Glutamatergic neuron (in vitro differentiated cells): ENCODE data around the gene AK9. TPM values are rescaled to one million over a fixed set of nuclear protein-coding genes. Genes with fewer than 3 reads are reported as not detected.
A peak's percentile ranks its signal among the peaks of the same experiment; 100 is the strongest.
"Not testable (repeated sequence)": the region's sequence is repeated elsewhere in the genome, so short reads cannot be mapped to it uniquely, and the experiment has no call there.

ENCODE experiments used
- DNase-seq: peaks from one replicate; pipeline ENCODE4 v3.0.0; 2022
- H3K27ac Mint-ChIP-seq: one replicate; pipeline ENCODE4 v1.8.0; 2020; ENCODE audit warnings: mild to moderate bottlenecking, mixed read lengths, inconsistent platforms; ENCODE audit not compliant: unreplicated experiment
- H3K27me3 Mint-ChIP-seq: one replicate; pipeline ENCODE4 v1.8.0; 2020; ENCODE audit warnings: mild to moderate bottlenecking, moderate library complexity, mixed read lengths, inconsistent platforms; ENCODE audit not compliant: unreplicated experiment
- H3K36me3 Mint-ChIP-seq: one replicate; pipeline ENCODE4 v1.8.0; 2020; ENCODE audit warnings: mild to moderate bottlenecking, mixed read lengths, inconsistent platforms; ENCODE audit not compliant: unreplicated experiment
- H3K4me1 Mint-ChIP-seq: one replicate; pipeline ENCODE4 v1.8.0; 2020; ENCODE audit warnings: mild to moderate bottlenecking, low read depth, mixed read lengths, inconsistent platforms; ENCODE audit not compliant: unreplicated experiment
- H3K4me3 Mint-ChIP-seq: one replicate; pipeline ENCODE4 v1.8.0; 2020; ENCODE audit warnings: mild to moderate bottlenecking, mixed read lengths, inconsistent platforms; ENCODE audit not compliant: unreplicated experiment
- H3K9me3 Mint-ChIP-seq: one replicate; pipeline ENCODE4 v1.8.0; 2020; ENCODE audit warnings: mild to moderate bottlenecking, moderate library complexity, mixed read lengths, inconsistent platforms; ENCODE audit not compliant: unreplicated experiment
- CTCF ChIP-seq: fragments of 200-600 bp; sonication (generic); IDR thresholded peaks from one replicate; pipeline ENCODE4 v1.5.0; 2021; ENCODE audit not compliant: partially characterized antibody, unreplicated experiment
- total RNA-seq: library from RNA; stranded (reverse); fragmentation: NEBNext Ultra II Directional; extraction: Animal tissue kit (Norgen Biotek cat#: 25700); gene quantifications from one replicate; pipeline ENCODE4 v1.2.1, GENCODE V29; 2021; ENCODE audit not compliant: unreplicated experiment

Gene AK9
- total RNA-seq, 1 donor from 2014 or later = 8.1 TPM

- H3K4me1 Mint-ChIP-seq = no peaks in the 10 kb centered on the region
- TF ChIP-seq CTCF = peak; percentile 43
- DNase-seq = no peak
- H3K27me3 Mint-ChIP-seq = no peaks in the 10 kb centered on the region
- H3K4me3 Mint-ChIP-seq = no peak overlapping the region
- H3K9me3 Mint-ChIP-seq = peaks cover 4% of the 10 kb centered on the region
- H3K36me3 Mint-ChIP-seq = peaks cover 5% of the 10 kb centered on the region
- no peak overlapping the region for H3K27ac Mint-ChIP-seq
Observed at GRCh38 chr6:109595998-109596397, 95.0 kb downstream of the AK9 start.

DNA sequence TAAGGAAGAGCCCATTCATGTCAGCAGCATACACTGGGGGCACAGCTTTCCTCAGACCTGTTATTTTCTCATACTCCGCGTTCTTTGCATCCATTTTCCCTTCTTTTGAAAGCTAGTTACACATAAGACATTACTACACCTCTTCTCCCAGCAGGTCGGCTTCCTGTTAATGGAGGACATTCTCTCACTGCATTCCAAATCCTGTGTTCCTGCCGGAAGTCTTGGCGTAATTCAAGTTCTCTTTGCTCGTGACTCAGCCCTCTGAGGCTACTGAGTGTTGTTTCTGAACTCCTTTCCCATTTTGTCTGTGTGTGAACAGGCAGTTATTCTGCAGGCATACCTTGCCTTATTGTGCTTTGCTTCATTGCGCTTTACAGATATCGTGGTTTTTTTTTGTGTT is 110.5 kb downstream of the AK9 start:
- H3K27ac Mint-ChIP-seq = no peak overlapping the region
- H3K4me3 Mint-ChIP-seq = no peak overlapping the region
- no peak for DNase-seq
- no peak for TF ChIP-seq CTCF
- H3K27me3 Mint-ChIP-seq = no peaks in the 10 kb centered on the region
- no peaks in the 10 kb centered on the region for H3K9me3 Mint-ChIP-seq
- no peaks in the 10 kb centered on the region for H3K36me3 Mint-ChIP-seq
- no peaks in the 10 kb centered on the region for H3K4me1 Mint-ChIP-seq

GRCh38 chr6:109579361-109579760 is 111.6 kb downstream of the AK9 start:
- H3K36me3 Mint-ChIP-seq = no peaks in the 10 kb centered on the region
- no peaks in the 10 kb centered on the region for H3K4me1 Mint-ChIP-seq
- H3K9me3 Mint-ChIP-seq = no peaks in the 10 kb centered on the region
- no peak overlapping the region for H3K27ac Mint-ChIP-seq
- DNase-seq = no peak
- H3K27me3 Mint-ChIP-seq = no peaks in the 10 kb centered on the region
- H3K4me3 Mint-ChIP-seq = no peak overlapping the region
- TF ChIP-seq CTCF = no peak

DNA sequence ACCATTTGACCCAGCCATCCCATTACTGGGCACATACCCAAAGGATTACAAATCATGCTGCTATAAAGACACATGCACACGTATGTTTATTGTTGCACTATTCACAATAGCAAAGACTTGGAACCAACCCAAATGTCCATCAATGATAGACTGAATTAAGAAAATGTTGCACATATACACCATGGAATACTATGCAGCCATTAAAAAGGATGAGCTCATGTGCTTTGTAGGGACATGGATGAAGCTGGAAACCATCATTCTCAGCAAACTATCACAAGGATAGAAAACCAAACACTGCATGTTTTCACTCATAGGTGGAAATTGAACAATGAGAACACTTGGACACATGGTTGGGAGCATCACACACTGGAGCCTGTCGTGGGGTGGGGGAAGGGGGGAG is 121.1 kb downstream of the AK9 start:
- not testable (repeated sequence) for H3K4me3 Mint-ChIP-seq, H3K9me3 Mint-ChIP-seq, H3K36me3 Mint-ChIP-seq, H3K27ac Mint-ChIP-seq, DNase-seq, H3K27me3 Mint-ChIP-seq, H3K4me1 Mint-ChIP-seq

- H3K4me3 Mint-ChIP-seq = no peak overlapping the region
- no peaks in the 10 kb centered on the region for H3K27me3 Mint-ChIP-seq
- H3K9me3 Mint-ChIP-seq = no peaks in the 10 kb centered on the region
- H3K4me1 Mint-ChIP-seq = no peaks in the 10 kb centered on the region
- TF ChIP-seq CTCF = no peak
- H3K27ac Mint-ChIP-seq = no peak overlapping the region
- DNase-seq = no peak
- peaks cover under 1% of the 10 kb centered on the region for H3K36me3 Mint-ChIP-seq
Observed at GRCh38 chr6:109561844-109562243, 129.2 kb downstream of the AK9 start.

GRCh38 chr6:109531446-109531845 is 159.6 kb downstream of the AK9 start:
- Mint-ChIP-seq H3K4me3 (no peak overlapping the region), H3K27ac (no peak overlapping the region), H3K36me3 (no peaks in the 10 kb centered on the region), H3K4me1 (no peaks in the 10 kb centered on the region), H3K27me3 (no peaks in the 10 kb centered on the region), H3K9me3 (no peaks in the 10 kb centered on the region)
- no peak for TF ChIP-seq CTCF
- DNase-seq = no peak
